Heart right ventricle (tissue), 16 donors: Measurements from ENCODE around the gene MAPK13. TPM values are rescaled to one million over a fixed set of nuclear protein-coding genes. Genes with fewer than 3 reads are reported as not detected.
A peak's percentile ranks its signal among the peaks of the same experiment; 100 is the strongest.
"Not testable (repeated sequence)": the region's sequence is repeated elsewhere in the genome, so short reads cannot be mapped to it uniquely, and the experiment has no call there.

Experiments
- ATAC-seq, 8 donors: fragments of 200-7000 bp; cut with Tn5 transposase; one replicate each; pipeline ENCODE4 v1.9.1; 2020; ENCODE audit warnings: mild to moderate bottlenecking in 8 of 8, moderate library complexity in 8 of 8, moderate number of reproducible peaks in 1 of 8
- DNase-seq, 2 donors: peaks; one replicate each; pipeline ENCODE4 v3.0.0-alpha.2; 2020
- H3K27ac ChIP-seq, 10 donors: fragments of 200-600 bp; sonication (generic) in 2 of 10; one replicate each; pipeline versions ENCODE4 v1.5.0 to v1.8.0; 2020 to 2022; ENCODE audit warnings: mild to moderate bottlenecking in 3 of 10
- H3K27me3 ChIP-seq, 7 donors: fragments of 200-600 bp; one replicate each; pipeline ENCODE4 v1.8.0; 2021 to 2022; ENCODE audit warnings: mild to moderate bottlenecking in 2 of 7
- H3K36me3 ChIP-seq, 9 donors: fragments of 200-600 bp; sonication (generic) in 1 of 9; one replicate each; pipeline versions ENCODE4 v1.5.0 to v1.8.0; 2020 to 2022; ENCODE audit warnings: mild to moderate bottlenecking in 2 of 9
- H3K4me1 ChIP-seq, 9 donors: fragments of 200-600 bp; sonication (generic) in 1 of 9; one replicate each; pipeline versions ENCODE4 v1.5.0 to v1.8.0; 2020 to 2022; ENCODE audit warnings: mild to moderate bottlenecking in 4 of 9
- H3K4me3 ChIP-seq, 10 donors: fragments of 200-600 bp; sonication (generic) in 2 of 10; one replicate each; pipeline versions ENCODE4 v1.5.0 to v1.8.0; 2020 to 2022; ENCODE audit warnings: mild to moderate bottlenecking in 7 of 10, moderate library complexity in 2 of 10
- H3K9me3 ChIP-seq, 11 donors: fragments of 200-600 bp in 10 of 11; sonication (generic) in 2 of 11; one replicate each; pipeline versions ENCODE4 v1.5.0 to v1.8.0; 2013 to 2022; ENCODE audit warnings: mild to moderate bottlenecking in 2 of 11, control low read depth in 1 of 11, moderate library complexity in 1 of 11
- CTCF ChIP-seq, 9 donors: fragments of 200-600 bp; sonication (generic) in 2 of 9; IDR thresholded peaks; one replicate each; pipeline versions ENCODE4 v1.5.0 to v1.8.0; 2021 to 2022; ENCODE audit warnings: antibody characterized with exemption in 9 of 9, mild to moderate bottlenecking in 5 of 9, moderate library complexity in 1 of 9
- WGBS, 2 donors: extraction: QIAGEN DNeasy Blood & Tissue Kit; methylation state at CpG; one replicate each; pipeline ENCODE4 v1.1.7; 2013; ENCODE audit warnings: inconsistent platforms in 1 of 2; 5-methylcytosine and 5-hydroxymethylcytosine counted together
- intact Hi-C, 10 donors: fragments of 100-400 bp; cut with DNase I; formaldehyde crosslinking; loops; one replicate each; pipeline versions ENCODE4 v1.11.1 to v1.14.2; 2022
- polyA plus RNA-seq, 2 donors: library from polyadenylated mRNA; stranded (reverse); fragments of 200-250 nt; gene quantifications; one replicate each; pipeline ENCODE4 v1.2.3, GENCODE V29; 2013
- total RNA-seq, 10 donors: library from RNA; stranded (reverse); fragmentation: NEBNext Ultra II Directional in 3 of 10; extraction: Animal tissue kit (Norgen Biotek cat#: 25700) in 3 of 10; gene quantifications; one replicate each; pipeline versions ENCODE4 v1.2.1 to v1.2.4, GENCODE V29; 2021 to 2023
- donor health status: Arrhythmogenic right ventricular cardiomyopathy.
- donor health status: ischemic (EF 13 %, LVEDD 7.1; RV severe dilation, severe dysfunction).
- donor health status: healthy with polysubstance abuse.
- donor health status: DM: no; HTN: yes; CAD: no.
- donor health status: DM: no; HTN: no; CAD: no.
- donor health status: ischemic (EF 25% LVEDD 6.9; RV normal size, moderate dysfunction).
- donor health status: ischemic (EF 25% LVEDD 5.7; RV mildly dilated, moderate dysfunction).
- donor health status: healthy.
- donor health status: DM: yes; HTN: yes; CAD: no.
- donor health status: Ischemic cardiomyopathy.
- donor health status: ischemic (EF 35%, LVEDD 5.7; RV mildly dilated, moderate dysfunction).
- donor health status: nonischemic (EF 11% LVEDD 7.7; RV severe dilation, severe dysfunction).
- donor health status: DM: yes; HTN: yes; CAD: no.
- donor health status: PGD.
- donor health status: ischemic (EF 29% LVEDD 5.4; RV normal size, mild dysfunction).
- donor health status: nonischemic (EF 23%, LVEDD 6.1; RV moderate dilation, normal function).

The MAPK13 gene
- total and polyA plus RNA-seq, 12 donors: 0.11 to 5.0 (median 0.83) TPM

- Histone ChIP-seq H3K27me3 (peaks cover 0 to 5% (median 0%) of the 10 kb centered on the region in 7 donors), H3K4me3 (no peak overlapping the region), H3K27ac (peak overlapping the region in 1 of 10 donors; percentile 66), H3K9me3 (no peaks in the 10 kb centered on the region), H3K4me1 (peaks cover 0 to 90% (median 14%) of the 10 kb centered on the region in 9 donors), H3K36me3 (peaks cover 0 to 2% (median 0%) of the 10 kb centered on the region in 9 donors)
- 84% methylated on average over 11 of the region's 11 CpGs for WGBS, 2 donors
- DNase-seq (no peak), ATAC-seq (no peak)
- no peak for TF ChIP-seq CTCF (IDR thresholded peaks at IDR 0.05)
- intact Hi-C loops: loop anchor here in 9 of 10 donors (1.0 to 10.0 kb wide), 8 partner anchors 70 to 242 kb away; partner anchors contain the start of gene BRPF3 (in 6 of the 9)
Observed at GRCh38 chr6:36122495-36123269, 7.6 kb upstream of the MAPK13 start.

GRCh38 chr6:36123270-36124139 is 6.8 kb upstream of the MAPK13 start:
- 41 to 43% methylated on average over 10 of the region's 10 CpGs for WGBS, 2 donors
- intact Hi-C loops: loop anchor here in 9 of 10 donors (1.0 to 10.0 kb wide), 8 partner anchors 69 to 241 kb away; partner anchors contain the start of gene BRPF3 (in 6 of the 9)
- ATAC-seq: peak; percentile 72 to 85 (median 82)
- peak; percentile 42 to 70 (median 60) for TF ChIP-seq CTCF (IDR thresholded peaks at IDR 0.05)
- Histone ChIP-seq H3K27me3 (peaks cover 0 to 8% (median under 1%) of the 10 kb centered on the region in 7 donors), H3K4me1 (peaks cover 0 to 90% (median 14%) of the 10 kb centered on the region in 9 donors), H3K27ac (peak overlapping the region in 1 of 10 donors; percentile 66), H3K36me3 (no peaks in the 10 kb centered on the region), H3K9me3 (no peaks in the 10 kb centered on the region), H3K4me3 (no peak overlapping the region)
- peak; percentile 73 to 76 for DNase-seq

GRCh38 chr6:36124346-36124745 is 6.0 kb upstream of the MAPK13 start:
- WGBS, 2 donors: 81 to 89% methylated on average over 8 of the region's 8 CpGs
- not testable (repeated sequence) for DNase-seq, H3K4me3 ChIP-seq, H3K36me3 ChIP-seq, ATAC-seq, H3K9me3 ChIP-seq
- Histone ChIP-seq H3K4me1 (peaks cover 0 to 83% (median 14%) of the 10 kb centered on the region in 9 donors), H3K27me3 (peaks cover 0 to 16% (median 9%) of the 10 kb centered on the region in 7 donors), H3K27ac (peak overlapping the region in 1 of 10 donors; percentile 26)
- intact Hi-C loops: loop anchor here in 8 of 10 donors (5.0 to 10.0 kb wide), 6 partner anchors 68 to 240 kb away; partner anchors contain the start of gene BRPF3 (in 3 of the 8)

GRCh38 chr6:36124881-36125280 is 5.4 kb upstream of the MAPK13 start:
- intact Hi-C loops: loop anchor here in 9 of 10 donors (5.0 to 10.0 kb wide), 7 partner anchors 67 to 240 kb away; partner anchors contain the start of gene BRPF3 (in 3 of the 9)
- no peaks in the 10 kb centered on the region for H3K9me3 ChIP-seq
- TF ChIP-seq CTCF (IDR thresholded peaks at IDR 0.05): no peak
- WGBS, 2 donors: 75 to 95% methylated on average over 3 of the region's 3 CpGs
- ATAC-seq (no peak), DNase-seq (no peak)
- no peak overlapping the region for H3K27ac ChIP-seq
- no peaks in the 10 kb centered on the region for H3K36me3 ChIP-seq
- H3K27me3 ChIP-seq: peaks cover 0 to 21% (median 12%) of the 10 kb centered on the region in 7 donors
- no peak overlapping the region for H3K4me3 ChIP-seq
- H3K4me1 ChIP-seq: peaks cover 0 to 83% (median 14%) of the 10 kb centered on the region in 9 donors
